GM10248 (cell line): ENCODE results near the gene RIT1.

Source experiments
- CTCF ChIA-PET: fragments of 300-600 bp; sonication (Branson Sonifier 250); formaldehyde crosslinking; extraction: SDS; loops from one replicate; lab custom pipeline; 2021; ENCODE audit warnings: antibody characterized with exemption; lab: Yijun Ruan, JAX
- POLR2A ChIA-PET: fragments of 350-650 bp; sonication (Branson Sonifier 250); formaldehyde crosslinking; extraction: SDS; loops from one replicate; lab custom pipeline; 2020; ENCODE audit warnings: antibody characterized with exemption; lab: Yijun Ruan, JAX
- DNase-seq: peaks from one replicate; pipeline ENCODE4 v3.0.0; 2012; ENCODE audit errors: extremely low spot score
- CTCF ChIP-seq: IDR thresholded peaks from 2 replicates; pipeline ENCODE4 v1.5.1; 2012; ENCODE audit warnings: mild to moderate bottlenecking, low read depth; ENCODE audit errors: extremely low read depth, missing control alignments, control extremely low read depth

The RIT1 gene

DNA sequence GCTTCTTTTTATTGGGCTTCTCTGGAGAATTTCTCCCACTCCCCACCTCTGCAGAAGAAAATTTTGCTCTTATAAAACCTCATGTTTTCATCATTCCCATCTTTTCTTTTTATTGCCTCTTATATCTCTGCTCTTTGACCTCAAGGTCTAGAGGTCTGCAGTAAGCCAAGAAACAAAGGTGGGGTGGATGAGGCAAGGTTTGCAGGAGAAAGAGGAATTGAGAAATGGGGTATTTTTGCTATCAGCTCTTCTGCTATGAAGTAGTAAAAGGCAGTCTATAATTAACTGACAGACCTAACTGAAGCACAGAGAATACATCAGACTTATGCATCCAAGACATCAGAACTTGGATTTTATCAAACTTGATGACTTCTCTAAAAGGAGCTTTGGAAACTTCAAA lies 28.9 kb downstream of the RIT1 start:
- DNase-seq: peak; percentile 63
- ChIA-PET CTCF (interaction anchor here (0.8 to 1.4 kb wide), 7 partner anchors 8 to 108 kb away, joined by 3 to 5 read pairs (median 3); no protein-coding TSS in a partner anchor), POLR2A (interaction anchor here (0.8 to 1.4 kb wide), 2 partner anchors 13 to 23 kb away, joined by 5 to 8 read pairs; no protein-coding TSS in a partner anchor)
- no peak for TF ChIP-seq CTCF

DNA sequence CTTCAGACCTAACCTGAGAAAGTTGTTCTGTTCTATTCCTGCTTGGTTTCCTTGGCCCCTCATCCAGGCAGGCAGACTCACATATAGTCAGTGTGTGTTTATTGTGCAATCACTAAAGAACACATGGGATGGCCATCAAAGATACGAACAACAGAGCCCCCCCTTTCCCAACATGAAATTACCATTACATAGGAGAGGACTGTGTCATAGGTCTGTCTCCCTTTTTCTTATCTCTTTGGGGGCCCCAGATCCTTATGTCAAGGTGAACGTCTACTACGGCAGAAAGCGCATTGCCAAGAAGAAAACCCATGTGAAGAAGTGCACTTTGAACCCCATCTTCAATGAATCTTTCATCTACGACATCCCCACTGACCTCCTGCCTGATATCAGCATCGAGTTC lies 30.2 kb downstream of the RIT1 start:
- DNase-seq: no peak
- CTCF ChIA-PET: interaction anchor here (1.0 kb wide), 1 partner anchor 11 kb away, joined by 3 read pairs; no protein-coding TSS in a partner anchor
- POLR2A ChIA-PET: no interaction called here
- no peak for TF ChIP-seq CTCF

DNA sequence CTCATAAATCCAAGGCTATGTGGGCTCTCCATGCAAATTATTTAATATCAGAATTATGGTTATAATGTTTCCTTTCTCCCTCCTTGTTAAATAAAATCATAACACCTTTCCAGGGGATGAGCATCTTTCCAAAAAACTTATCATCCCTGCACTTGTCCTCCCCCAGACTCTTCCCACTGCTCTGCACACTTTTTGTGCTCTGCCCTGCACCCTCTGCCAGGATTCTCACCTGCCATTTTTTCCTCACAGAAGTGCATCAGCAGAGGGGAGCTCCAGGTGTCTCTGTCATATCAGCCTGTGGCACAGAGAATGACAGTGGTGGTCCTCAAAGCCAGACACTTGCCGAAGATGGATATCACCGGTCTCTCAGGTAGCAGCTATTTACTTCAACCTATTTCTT lies 30.9 kb downstream of the RIT1 start:
- no peak for TF ChIP-seq CTCF
- ChIA-PET CTCF (interaction anchor here (1.0 kb wide), 1 partner anchor 10 kb away, joined by 3 read pairs; no protein-coding TSS in a partner anchor), POLR2A (no interaction called here)
- DNase-seq: no peak

DNA sequence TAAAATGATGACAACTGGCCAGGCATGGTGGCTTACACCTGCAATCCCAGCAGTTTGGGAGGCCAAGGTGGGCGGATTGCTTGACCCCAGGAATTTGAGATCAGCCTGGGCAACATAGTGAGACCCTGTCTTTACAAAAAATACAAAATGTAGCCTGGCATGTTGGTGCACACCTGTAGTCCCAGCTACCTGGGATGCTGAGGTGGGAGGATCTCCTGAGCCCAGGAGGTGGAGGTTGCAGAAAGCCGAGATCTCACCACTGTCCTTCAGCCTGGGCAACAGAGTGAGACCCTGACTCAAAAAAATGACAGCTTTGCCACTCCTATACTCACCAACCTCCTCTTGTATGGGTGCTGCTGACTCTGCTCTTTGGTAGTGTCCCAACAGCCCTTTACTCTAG lies 33.2 kb downstream of the RIT1 start:
- POLR2A ChIA-PET: no interaction called here

GRCh38 chr1:155873860-155874259 lies 37.3 kb downstream of the RIT1 start:
- POLR2A ChIA-PET: no interaction called here
- TF ChIP-seq CTCF: no peak
- CTCF ChIA-PET: interaction anchor here (1.0 to 5.2 kb wide), 3 partner anchors 9 to 13 kb away, joined by 3 to 27 read pairs (median 3); partner anchors contain the start of gene SYT11
- DNase-seq: no peak

More for the DNA sequence above, 33.2 kb downstream of the RIT1 start:
- DNase-seq: no peak
- CTCF ChIA-PET: interaction anchor here (1.2 to 2.0 kb wide), 4 partner anchors 13 to 189 kb away, joined by 3 to 4 read pairs (median 4); no protein-coding TSS in a partner anchor
- TF ChIP-seq CTCF: no peak

- ChIA-PET CTCF (interaction anchor here (1.1 to 5.2 kb wide), 4 partner anchors 12 to 117 kb away, joined by 4 to 27 read pairs (median 5); partner anchors contain the start of gene SYT11), POLR2A (no interaction called here)
- no peak for TF ChIP-seq CTCF
- no peak for DNase-seq
These were observed 38.6 kb downstream of the RIT1 start for GRCh38 chr1:155872527-155872926.
